Natural killer cell (primary cell): ENCODE results near the gene KCNT1. TPM values are rescaled to one million over a fixed set of nuclear protein-coding genes. Genes with fewer than 3 reads are reported as not detected.

Experiments used
- ATAC-seq, 3 donors: fragments of 150-1000 bp in 2 of 3; fragments of 200-7000 bp in 1 of 3; cut with Tn5 transposase; 1 replicate in 1 of 3; 2 replicates in 2 of 3; pipeline ENCODE4 v1.10.0; 2021; ENCODE audit warnings: mild to moderate bottlenecking in 2 of 3, moderate library complexity in 2 of 3
- DNase-seq, 2 donors: peaks; one replicate each; pipeline versions ENCODE4 v3.0.0 to v3.0.0-alpha.2; 2013 to 2021; ENCODE audit warnings: mixed read lengths in 1 of 2
- H3K27ac ChIP-seq: one replicate; pipeline ENCODE4 v1.5.1; 2013; ENCODE audit warnings: mild to moderate bottlenecking, low read length
- H3K27me3 ChIP-seq: one replicate; pipeline ENCODE4 v1.6.1; 2013; ENCODE audit warnings: low read length; ENCODE audit not compliant: control insufficient read depth, insufficient read depth
- H3K36me3 ChIP-seq: one replicate; pipeline ENCODE4 v1.6.1; 2013; ENCODE audit warnings: low read length; ENCODE audit not compliant: control insufficient read depth, insufficient read depth
- H3K4me1 ChIP-seq: one replicate; pipeline ENCODE4 v1.6.1; 2013; ENCODE audit warnings: low read length; ENCODE audit not compliant: control insufficient read depth, insufficient read depth
- H3K4me3 ChIP-seq: one replicate; pipeline ENCODE4 v1.5.1; 2013; ENCODE audit warnings: low read length
- H3K9me3 ChIP-seq: one replicate; pipeline ENCODE4 v1.6.1; 2013; ENCODE audit warnings: low read length; ENCODE audit not compliant: control insufficient read depth, insufficient read depth
- H3K27ac Mint-ChIP-seq, 2 donors: one replicate each; pipeline ENCODE4 v1.8.0; 2022; ENCODE audit warnings: mild to moderate bottlenecking in 2 of 2, mixed read lengths in 2 of 2, moderate library complexity in 1 of 2
- H3K27me3 Mint-ChIP-seq, 2 donors: one replicate each; pipeline ENCODE4 v1.8.0; 2022; ENCODE audit warnings: low read depth in 2 of 2, mixed read lengths in 2 of 2
- H3K36me3 Mint-ChIP-seq: one replicate; pipeline ENCODE4 v1.8.0; 2022; ENCODE audit warnings: mixed read lengths
- H3K4me1 Mint-ChIP-seq, 2 donors: one replicate each; pipeline ENCODE4 v1.8.0; 2022; ENCODE audit warnings: mixed read lengths in 2 of 2
- H3K4me3 Mint-ChIP-seq: one replicate; pipeline ENCODE4 v1.8.0; 2022; ENCODE audit warnings: mild to moderate bottlenecking, moderate library complexity, mixed read lengths
- H3K9me3 Mint-ChIP-seq, 2 donors: one replicate each; pipeline ENCODE4 v1.8.0; 2022; ENCODE audit warnings: mixed read lengths in 2 of 2
- CTCF ChIP-seq: fragments of 200-600 bp; IDR thresholded peaks from one replicate; pipeline ENCODE4 v1.8.0; 2022; ENCODE audit warnings: antibody characterized with exemption
- WGBS: methylation state at CpG from one replicate; pipeline ENCODE4 v1.1.7; 2013; ENCODE audit warnings: missing lambda C conversion rate; ENCODE audit not compliant: insufficient coverage; 5-methylcytosine and 5-hydroxymethylcytosine counted together
- intact Hi-C: fragments of 100-400 bp; cut with micrococcal nuclease; formaldehyde crosslinking; loops from one replicate; pipeline ENCODE4 v1.14.2; 2022
- total RNA-seq, 4 donors: library from RNA; stranded (reverse); fragments of 120-200 nt in 1 of 4; gene quantifications; one replicate each; pipeline versions ENCODE4 v1.2.3 to v1.2.4, GENCODE V29; 2013 to 2022

KCNT1 gene
- total RNA-seq, 3 donors from 2014 or later (not counting 1 experiment from before 2014, with no cell fraction given), result 0.52 to 1.2 (median 0.88) TPM

- no peak overlapping the region for H3K27ac Mint-ChIP-seq
- H3K36me3 ChIP-seq, result no peaks in the 10 kb centered on the region
- no peaks in the 10 kb centered on the region for H3K27me3 ChIP-seq
- H3K4me3 ChIP-seq, result no peak overlapping the region
- H3K36me3 Mint-ChIP-seq, result no peaks in the 10 kb centered on the region
- H3K27me3 Mint-ChIP-seq, result no peaks in the 10 kb centered on the region
- no peak for DNase-seq
- H3K9me3 ChIP-seq, result no peaks in the 10 kb centered on the region
- intact Hi-C loops, result no loop called here
- no peak for TF ChIP-seq CTCF
- H3K9me3 Mint-ChIP-seq, result no peaks in the 10 kb centered on the region
- no peaks in the 10 kb centered on the region for H3K4me1 ChIP-seq
- WGBS, result 80% methylated on average over 12 of the region's 12 CpGs
- no peaks in the 10 kb centered on the region for H3K4me1 Mint-ChIP-seq
- H3K4me3 Mint-ChIP-seq, result no peak overlapping the region
- H3K27ac ChIP-seq, result no peak overlapping the region
- ATAC-seq, result no peak
Measured at GRCh38 chr9:135695642-135696041, 6.3 kb upstream of the KCNT1 start.

GRCh38 chr9:135696446-135696845 is 5.5 kb upstream of the KCNT1 start:
- DNase-seq, result no peak

GRCh38 chr9:135697226-135697625 is 4.8 kb upstream of the KCNT1 start:
- Mint-ChIP-seq H3K36me3 (no peaks in the 10 kb centered on the region), H3K4me3 (no peak overlapping the region), H3K4me1 (no peaks in the 10 kb centered on the region), H3K27me3 (no peaks in the 10 kb centered on the region), H3K27ac (no peak overlapping the region), H3K9me3 (no peaks in the 10 kb centered on the region)
- peaks cover 14% of the 10 kb centered on the region for H3K4me1 ChIP-seq
- no peak overlapping the region for H3K4me3 ChIP-seq
- H3K36me3 ChIP-seq, result no peaks in the 10 kb centered on the region
- no peak for DNase-seq
- H3K27me3 ChIP-seq, result peaks cover under 1% of the 10 kb centered on the region
- WGBS, result 78% methylated on average over 15 of the region's 15 CpGs
- intact Hi-C loops, result no loop called here
- no peaks in the 10 kb centered on the region for H3K9me3 ChIP-seq
- ATAC-seq, result no peak
- TF ChIP-seq CTCF, result no peak
- H3K27ac ChIP-seq, result no peak overlapping the region

More at GRCh38 chr9:135696446-135696845, 5.5 kb upstream of the KCNT1 start:
- ATAC-seq, result no peak
- H3K9me3 Mint-ChIP-seq, result no peaks in the 10 kb centered on the region
- H3K4me3 ChIP-seq, result no peak overlapping the region
- intact Hi-C loops, result no loop called here
- H3K36me3 Mint-ChIP-seq, result no peaks in the 10 kb centered on the region
- H3K27ac ChIP-seq, result no peak overlapping the region
- H3K4me1 Mint-ChIP-seq, result no peaks in the 10 kb centered on the region
- no peak overlapping the region for H3K27ac Mint-ChIP-seq
- no peak for TF ChIP-seq CTCF
- H3K4me1 ChIP-seq, result peaks cover 6% of the 10 kb centered on the region
- no peaks in the 10 kb centered on the region for H3K27me3 ChIP-seq
- H3K27me3 Mint-ChIP-seq, result no peaks in the 10 kb centered on the region
- no peak overlapping the region for H3K4me3 Mint-ChIP-seq
- 79% methylated on average over 16 of the region's 16 CpGs for WGBS
- no peaks in the 10 kb centered on the region for H3K36me3 ChIP-seq
- no peaks in the 10 kb centered on the region for H3K9me3 ChIP-seq

GRCh38 chr9:135698236-135698635 is 3.7 kb upstream of the KCNT1 start:
- no peak for TF ChIP-seq CTCF
- DNase-seq (no peak), ATAC-seq (no peak)
- H3K27me3 ChIP-seq, result peaks cover 6% of the 10 kb centered on the region
- H3K27me3 Mint-ChIP-seq, result no peaks in the 10 kb centered on the region
- intact Hi-C loops, result no loop called here
- no peak overlapping the region for H3K4me3 ChIP-seq
- no peaks in the 10 kb centered on the region for H3K36me3 Mint-ChIP-seq
- no peaks in the 10 kb centered on the region for H3K9me3 Mint-ChIP-seq
- no peaks in the 10 kb centered on the region for H3K4me1 Mint-ChIP-seq
- WGBS, result 71% methylated on average over 21 of the region's 21 CpGs
- no peaks in the 10 kb centered on the region for H3K9me3 ChIP-seq
- H3K4me1 ChIP-seq, result peaks cover 17% of the 10 kb centered on the region
- no peaks in the 10 kb centered on the region for H3K36me3 ChIP-seq
- H3K4me3 Mint-ChIP-seq, result no peak overlapping the region
- no peak overlapping the region for H3K27ac Mint-ChIP-seq
- H3K27ac ChIP-seq, result no peak overlapping the region
